GM12878 (cell line): ENCODE measurements around the gene IRF1. TPM values are rescaled to one million over a fixed set of nuclear protein-coding genes. Genes with fewer than 3 reads are reported as not detected.

Experiments used
- ATAC-seq: fragments of 200-7000 bp; cut with Tn5 transposase; 3 replicates; pipeline ENCODE4 v1.9.1; 2020; ENCODE audit warnings: mild to moderate bottlenecking, moderate library complexity
- BruUV-seq: library from RNA; stranded (reverse); fragments of 400-500 nt; replicated peaks from 2 replicates; lab custom pipeline; 2021; lab: Mats Ljungman, UMichigan
- CTCF ChIA-PET: fragments of 300-600 bp; sonication (Branson Sonifier 250); formaldehyde crosslinking; extraction: SDS; loops from one replicate; lab custom pipeline; 2021; ENCODE audit warnings: inconsistent platforms; lab: Yijun Ruan, JAX
- POLR2A ChIA-PET: fragments of 350-600 bp; formaldehyde crosslinking; extraction: SDS; loops from one replicate; lab custom pipeline; 2021; ENCODE audit warnings: inconsistent platforms; lab: Charles Lee
- RAD21 ChIA-PET: fragments of 300-600 bp; sonication (Branson Sonifier 250); formaldehyde crosslinking; loops from one replicate; lab custom pipeline; 2023; ENCODE audit warnings: antibody characterized with exemption; ENCODE audit not compliant: unreplicated experiment; lab: Charles Lee
- SMC1A ChIA-PET: fragments of 300-600 bp; sonication (Branson Sonifier 250); formaldehyde crosslinking; loops from one replicate; lab custom pipeline; 2023; ENCODE audit not compliant: unreplicated experiment, uncharacterized antibody; lab: Charles Lee
- DNase-seq: peaks from one replicate; pipeline ENCODE4 v3.0.0-alpha.2; 2011; ENCODE audit warnings: low read depth, low spot score
- FAIRE-seq: peaks from 3 replicates; lab custom pipeline; 2011; peaks lifted over from hg19 to GRCh38; lab: Jason Lieb, UNC
- H2AFZ ChIP-seq: 2 replicates; pipeline ENCODE4 v1.6.0; 2011; ENCODE audit warnings: low read depth, low read length, control low read depth; ENCODE audit not compliant: control insufficient read depth
- H3K27ac ChIP-seq: 2 replicates; pipeline ENCODE4 v1.5.1; 2011; ENCODE audit warnings: control low read depth; ENCODE audit not compliant: control insufficient read depth, insufficient read depth
- H3K27me3 ChIP-seq, 2 experiments: replicated peaks in 1 of 2; 2 replicates each; pipeline versions ENCODE4 v1.6.0 to v1.6.1; 2011; ENCODE audit warnings: low read length in 1 of 2; ENCODE audit not compliant: control insufficient read depth in 2 of 2, insufficient read depth in 2 of 2
- H3K36me3 ChIP-seq, 2 experiments: 2 replicates each; pipeline ENCODE4 v1.5.1; 2011; ENCODE audit warnings: low read length in 1 of 2; ENCODE audit not compliant: control insufficient read depth in 2 of 2, insufficient read depth in 2 of 2
- H3K4me1 ChIP-seq: 2 replicates; pipeline ENCODE4 v1.6.1; 2011; ENCODE audit warnings: mild to moderate bottlenecking, low read length, moderate library complexity, mixed read lengths; ENCODE audit not compliant: control insufficient read depth, insufficient read depth
- H3K4me2 ChIP-seq: 2 replicates; pipeline ENCODE4 v1.6.0; 2011; ENCODE audit warnings: control low read depth; ENCODE audit not compliant: control insufficient read depth, insufficient read depth
- H3K4me3 ChIP-seq: fragments of 200-600 bp; sonication (generic); 2 replicates; pipeline ENCODE4 v1.5.1; 2016
- H3K79me2 ChIP-seq: 2 replicates; pipeline ENCODE4 v1.6.0; 2011; ENCODE audit warnings: low read length; ENCODE audit not compliant: control insufficient read depth, insufficient read depth
- H3K9ac ChIP-seq: 2 replicates; pipeline ENCODE4 v1.8.0; 2011; ENCODE audit warnings: low read length, control low read depth, mixed read lengths; ENCODE audit not compliant: control insufficient read depth, insufficient read depth
- H3K9me3 ChIP-seq: replicated peaks from 3 replicates; pipeline ENCODE4 v1.5.1; 2011; ENCODE audit warnings: mild to moderate bottlenecking, low read length; ENCODE audit not compliant: control insufficient read depth, insufficient read depth
- H4K20me1 ChIP-seq: 2 replicates; pipeline ENCODE4 v1.6.0; 2011; ENCODE audit not compliant: control insufficient read depth, insufficient read depth
- ATF2 ChIP-seq: IDR thresholded peaks from 2 replicates; pipeline ENCODE4 v1.6.1; 2012; ENCODE audit warnings: low read length, inconsistent platforms
- ATF3 ChIP-seq: IDR thresholded peaks from 2 replicates; pipeline ENCODE4 v1.6.1; 2011; ENCODE audit warnings: low read depth, mild to moderate bottlenecking, low read length, moderate library complexity, borderline replicate concordance; ENCODE audit errors: extremely low read depth
- CEBPZ ChIP-seq: fragments of 150-350 bp; IDR thresholded peaks from 2 replicates; pipeline ENCODE4 v1.6.1; 2016; ENCODE audit warnings: low read depth, low read length
- DPF2 ChIP-seq: fragments of 450-650 bp; IDR thresholded peaks from 2 replicates; pipeline ENCODE4 v1.6.1; 2017; ENCODE audit warnings: mild to moderate bottlenecking
- EP300 ChIP-seq, 2 experiments: fragments of 150-350 bp in 1 of 2; IDR thresholded peaks; 2 replicates each; pipeline ENCODE4 v1.6.1; 2011 to 2012; ENCODE audit warnings: low read depth in 2 of 2, low read length in 2 of 2, borderline replicate concordance in 1 of 2, improper control_type of control experiment in 1 of 2, inconsistent platforms in 1 of 2; ENCODE audit not compliant: control insufficient read depth in 1 of 2
- IRF3 ChIP-seq: fragments of 450-650 bp; IDR thresholded peaks from 2 replicates; pipeline ENCODE4 v1.6.1; 2014; ENCODE audit warnings: mild to moderate bottlenecking
- JUND ChIP-seq: IDR thresholded peaks from 2 replicates; pipeline ENCODE4 v1.6.1; 2012; ENCODE audit warnings: low read depth, mild to moderate bottlenecking, low read length, improper control_type of control experiment, moderate library complexity
- SIX5 ChIP-seq: IDR thresholded peaks from 2 replicates; pipeline ENCODE4 v1.6.1; 2011; ENCODE audit warnings: mild to moderate bottlenecking, low read depth, low read length, moderate library complexity; ENCODE audit not compliant: severe bottlenecking
- ZNF384 ChIP-seq: IDR thresholded peaks from 2 replicates; pipeline ENCODE4 v1.6.1; 2012; ENCODE audit warnings: low read depth, mild to moderate bottlenecking, low read length, improper control_type of control experiment, borderline replicate concordance
- ZNF592 ChIP-seq: fragments of 450-650 bp; IDR thresholded peaks from 2 replicates; pipeline ENCODE4 v1.6.1; 2017; ENCODE audit warnings: mild to moderate bottlenecking, moderate library complexity
- in situ Hi-C: fragments of 300-500 bp; cut with MboI; formaldehyde crosslinking; loops from 9 replicates; pipeline ENCODE4 v1.14.3; 2018; ENCODE audit warnings: mixed read lengths
- intact Hi-C: fragments of 100-400 bp; cut with micrococcal nuclease; formaldehyde crosslinking; loops from one replicate; pipeline ENCODE4 v1.14.2; 2022; ENCODE audit not compliant: unreplicated experiment
- polyA plus RNA-seq, 11 experiments: library from polyadenylated mRNA; depleted of rRNA in 4 of 11; unstranded in 6 of 11; stranded (reverse) in 5 of 11; fragments of >200 nt; fragmentation: Nextera tagmentation in 4 of 11; fragmentation: Illumina TruSeq in 1 of 11; extraction: Ambion mirVana in 4 of 11; extraction: Trizol in 1 of 11; gene quantifications; 1 replicate in 1 of 11; 2 replicates in 10 of 11; pipeline versions ENCODE4 v1.2.1 to v1.2.3, GENCODE V29; 2011 to 2016; ENCODE audit warnings: inconsistent platforms in 2 of 11, missing spikeins in 2 of 11, low read depth in 1 of 11
- total RNA-seq, 4 experiments: library from RNA; depleted of rRNA in 3 of 4; stranded (reverse); fragments of >200 nt in 3 of 4; fragmentation: Illumina TruSeq in 1 of 4; extraction: Trizol in 1 of 4; gene quantifications; 2 replicates each; pipeline versions ENCODE4 v1.2.1 to v1.2.3, GENCODE V29; 2013 to 2021

The IRF1 gene
- total and polyA plus RNA-seq, 10 of the 15 experiments (the other 5 are each of a cell fraction or from before 2014, with no cell fraction given) = 6.9 to 68.0 (median 49.6) TPM

GRCh38 chr5:132525299-132525724, 34.7 kb upstream of the IRF1 start:
- DNase-seq (peak; percentile 97), FAIRE-seq (peak; percentile 94), ATAC-seq (peak; percentile 83)
- ChIA-PET POLR2A (interaction anchor here (0.7 to 2.7 kb wide), 7 partner anchors 19 to 226 kb away, joined by 3 to 11 read pairs (median 3); partner anchors contain the start of genes CCNI2 and RAD50), SMC1A (interaction anchor here (0.6 to 4.8 kb wide), 23 partner anchors 11 to 338 kb away, joined by 3 to 75 read pairs (median 5); partner anchors contain the start of gene SLC22A5), RAD21 (interaction anchor here (0.9 to 4.8 kb wide), 15 partner anchors 20 to 298 kb away, joined by 3 to 88 read pairs (median 6); partner anchors contain the start of gene CCNI2), CTCF (interaction anchor here (0.7 to 4.8 kb wide), 29 partner anchors 14 to 697 kb away, joined by 3 to 101 read pairs (median 10); partner anchors contain the start of genes CCNI2, IL4, KIF3A and SHROOM1)
- Histone ChIP-seq H3K27me3 (no peaks in the 10 kb centered on the region), H3K4me3 (no peak overlapping the region), H3K9ac (no peak overlapping the region), H2AFZ (no peak overlapping the region), H3K27ac (peak overlapping the region; percentile 84), H3K79me2 (no peaks in the 10 kb centered on the region), H3K4me2 (peak overlapping the region; percentile 60), H3K4me1 (peaks cover 35% of the 10 kb centered on the region), H3K36me3 (no peaks in the 10 kb centered on the region), H4K20me1 (no peaks in the 10 kb centered on the region), H3K9me3 (peaks cover 32% of the 10 kb centered on the region)
- BruUV-seq = no TSS peak
- intact Hi-C loops (loop anchor here (5.0 kb wide), 5 partner anchors 62 to 227 kb away; partner anchors contain the start of gene KIF3A), in situ Hi-C loops (loop anchor here (10.0 kb wide), 1 partner anchor 299 kb away; no protein-coding TSS in a partner anchor)
- no peak for TF ChIP-seq SIX5
- no peak for TF ChIP-seq ATF3
- peak; percentile 95 to 99 for TF ChIP-seq EP300 (IDR thresholded peaks at IDR 0.05; ENCODE audit: borderline replicate concordance in 1 of 2, control insufficient read depth in 1 of 2, low read depth in 2 of 2, low read length in 2 of 2)
- no peak for TF ChIP-seq JUND
- no peak for TF ChIP-seq ZNF592
- peak; percentile 97 for TF ChIP-seq ATF2
- TF ChIP-seq CEBPZ = no peak; the same call in 1 of the 2 replicates
- no peak for TF ChIP-seq ZNF384
- peak; percentile 99 for TF ChIP-seq DPF2
- no peak for TF ChIP-seq IRF3
